GM23248 (cell line): ENCODE measurements around the gene DPY30. TPM values are rescaled to one million over a fixed set of nuclear protein-coding genes. Genes with fewer than 3 reads are reported as not detected.

Source experiments
- DNase-seq: peaks from one replicate; pipeline ENCODE4 v3.0.0-alpha.2; 2015
- H2AFZ ChIP-seq: fragments of 200-600 bp; sonication (generic); 2 replicates; pipeline ENCODE4 v1.6.1; 2016; ENCODE audit warnings: antibody characterized with exemption
- H3F3A ChIP-seq: fragments of 200-600 bp; sonication (generic); 2 replicates; pipeline ENCODE4 v1.6.1; 2016; ENCODE audit warnings: mild to moderate bottlenecking, antibody characterized with exemption, mixed run types; ENCODE audit not compliant: insufficient read depth
- H3K27ac ChIP-seq: fragments of 200-600 bp; sonication (generic); 2 replicates; pipeline ENCODE4 v1.5.1; 2016; ENCODE audit warnings: mild to moderate bottlenecking
- H3K27me3 ChIP-seq: fragments of 200-600 bp; sonication (generic); replicated peaks from 2 replicates; pipeline ENCODE4 v1.6.1; 2016; ENCODE audit warnings: mild to moderate bottlenecking; ENCODE audit not compliant: insufficient read depth
- H3K36me3 ChIP-seq: fragments of 200-600 bp; sonication (generic); 2 replicates; pipeline ENCODE4 v1.6.1; 2016; ENCODE audit warnings: low read depth, mild to moderate bottlenecking
- H3K4me1 ChIP-seq: fragments of 200-600 bp; sonication (generic); 2 replicates; pipeline ENCODE4 v1.6.1; 2016; ENCODE audit warnings: mild to moderate bottlenecking; ENCODE audit not compliant: insufficient read depth
- H3K4me2 ChIP-seq: fragments of 200-600 bp; sonication (generic); one replicate; pipeline ENCODE4 v1.6.1; 2016; ENCODE audit warnings: mild to moderate bottlenecking; ENCODE audit not compliant: unreplicated experiment
- H3K4me3 ChIP-seq: fragments of 200-600 bp; sonication (generic); 2 replicates; pipeline ENCODE4 v1.5.1; 2016; ENCODE audit warnings: mild to moderate bottlenecking
- H3K79me2 ChIP-seq: fragments of 200-600 bp; sonication (generic); 2 replicates; pipeline ENCODE4 v1.6.1; 2016; ENCODE audit warnings: mild to moderate bottlenecking; ENCODE audit not compliant: insufficient read depth
- H3K9ac ChIP-seq: fragments of 200-600 bp; sonication (generic); 2 replicates; pipeline ENCODE4 v1.6.1; 2016; ENCODE audit warnings: mild to moderate bottlenecking
- H3K9me2 ChIP-seq: fragments of 200-600 bp; sonication (generic); 2 replicates; pipeline ENCODE4 v1.6.1; 2016; ENCODE audit warnings: mixed run types, mild to moderate bottlenecking, moderate library complexity; ENCODE audit not compliant: insufficient read depth
- H3K9me3 ChIP-seq: fragments of 200-600 bp; sonication (generic); one replicate; pipeline ENCODE4 v1.6.1; 2017; ENCODE audit warnings: low read depth
- H4K20me1 ChIP-seq: fragments of 200-600 bp; sonication (generic); 2 replicates; pipeline ENCODE4 v1.6.0; 2016; ENCODE audit not compliant: insufficient read depth
- EZH2 ChIP-seq: fragments of 200-600 bp; sonication (generic); IDR thresholded peaks from 2 replicates; pipeline ENCODE4 v1.6.1; 2018; ENCODE audit warnings: antibody characterized with exemption, mild to moderate bottlenecking; ENCODE audit not compliant: insufficient read depth, poor library complexity, severe bottlenecking
- EZH2phosphoT487 ChIP-seq: fragments of 200-600 bp; sonication (generic); IDR thresholded peaks from 2 replicates; pipeline ENCODE4 v1.6.1; 2018; ENCODE audit warnings: antibody characterized with exemption, moderate library complexity, mild to moderate bottlenecking, low read depth; ENCODE audit not compliant: insufficient read depth
- WGBS, 2 experiments: methylation state at CpG; one replicate each; pipeline ENCODE4 v1.1.6; 2015 to 2017; ENCODE audit warnings: low lambda C conversion rate in 2 of 2, low coverage in 1 of 2; ENCODE audit errors: missing lambda C conversion rate in 2 of 2; 5-methylcytosine and 5-hydroxymethylcytosine counted together
- in situ Hi-C: fragments of 300-500 bp; cut with MboI; formaldehyde crosslinking; loops from 2 replicates; pipeline ENCODE4 v1.15.0; 2020
- polyA plus RNA-seq: library from polyadenylated mRNA; unstranded; fragments of >200 nt; fragmentation: Nextera tagmentation; extraction: Ambion mirVana; gene quantifications from 2 replicates; pipeline ENCODE4 v1.2.1, GENCODE V29; 2016
- total RNA-seq: library from RNA; depleted of rRNA; stranded (reverse); fragments of >200 nt; shearing (Covaris generic); gene quantifications from 2 replicates; pipeline ENCODE4 v1.2.3, GENCODE V29; 2014

The DPY30 gene
- total and polyA plus RNA-seq, 2 experiments from 2014 or later = 65.6 to 159 TPM

GRCh38 chr2:32064021-32064601 is 24.5 kb upstream of the DPY30 start:
- Histone ChIP-seq H3K27me3 (no peaks in the 10 kb centered on the region), H3K9me2 (no peaks in the 10 kb centered on the region), H3K4me1 (peaks cover 9% of the 10 kb centered on the region; the same call in 1 of the 2 replicates), H3K36me3 (no peaks in the 10 kb centered on the region), H3K4me2 (peak overlapping the region; percentile 100), H4K20me1 (no peaks in the 10 kb centered on the region), H3F3A (0 out of 2 replicates have a peak, but pooled peaks cover 12% of the 10 kb centered on the region), H3K9ac (peak overlapping the region; percentile 76), H3K27ac (0 out of 2 replicates have a peak overlapping the region, but pooled peaks have one; percentile 18), H2AFZ (peak overlapping the region; percentile 97), H3K9me3 (no peaks in the 10 kb centered on the region), H3K4me3 (peak overlapping the region; percentile 88), H3K79me2 (peaks cover 31% of the 10 kb centered on the region)
- WGBS, 2 experiments = 0 to 2% methylated on average over 26 to 39 of the region's 40 CpGs
- in situ Hi-C loops = no loop called here
- TF ChIP-seq EZH2 = no peak
- no peak for DNase-seq

GRCh38 chr2:32063310-32064020 is 23.9 kb upstream of the DPY30 start, which contains the start of gene SPAST:
Gene SPAST (plus strand): TSS chr2:32063556. CDS start chr2:32063832, 276 bp downstream.
- no peaks in the 10 kb centered on the region for H4K20me1 ChIP-seq
- no peaks in the 10 kb centered on the region for H3K36me3 ChIP-seq
- WGBS, 2 experiments = 1 to 2% methylated on average over 26 to 77 of the region's 79 CpGs
- in situ Hi-C loops = no loop called here
- TF ChIP-seq EZH2 = no peak
- no peak for TF ChIP-seq EZH2phosphoT487
- peak within 1 kb of the TSS; percentile 76 for H3K9ac ChIP-seq
- peak; percentile 99 for DNase-seq
- H2AFZ ChIP-seq = peak within 1 kb of the TSS; percentile 97
- no peaks in the 10 kb centered on the region for H3K9me2 ChIP-seq
- H3K4me1 ChIP-seq = peaks cover 9% of the 10 kb centered on the region; the same call in 1 of the 2 replicates
- peaks cover 30% of the 10 kb centered on the region for H3K79me2 ChIP-seq
- H3F3A ChIP-seq = 0 out of 2 replicates have a peak, but pooled peaks cover 12% of the 10 kb centered on the region
- no peaks in the 10 kb centered on the region for H3K27me3 ChIP-seq
- H3K27ac ChIP-seq = peak within 1 kb of the TSS; percentile 63
- H3K4me2 ChIP-seq = peak within 1 kb of the TSS; percentile 100
- H3K4me3 ChIP-seq = peak within 1 kb of the TSS; percentile 88
- no peaks in the 10 kb centered on the region for H3K9me3 ChIP-seq

GRCh38 chr2:32061973-32062861 is 22.6 kb upstream of the DPY30 start:
- H2AFZ ChIP-seq = peak overlapping the region; percentile 97
- peaks cover 9% of the 10 kb centered on the region; the same call in 1 of the 2 replicates for H3K4me1 ChIP-seq
- WGBS, 2 experiments = 49 to 52% methylated on average over 13 of the region's 13 CpGs
- in situ Hi-C loops = no loop called here
- H3K36me3 ChIP-seq = no peaks in the 10 kb centered on the region
- no peak for TF ChIP-seq EZH2phosphoT487
- no peak for TF ChIP-seq EZH2
- H3K9me2 ChIP-seq = no peaks in the 10 kb centered on the region
- H3K9me3 ChIP-seq = no peaks in the 10 kb centered on the region
- DNase-seq = peak; percentile 58
- H3K9ac ChIP-seq = peak overlapping the region; percentile 76
- H3K27me3 ChIP-seq = no peaks in the 10 kb centered on the region
- 0 out of 2 replicates have a peak, but pooled peaks cover 12% of the 10 kb centered on the region for H3F3A ChIP-seq
- H3K79me2 ChIP-seq = peaks cover 30% of the 10 kb centered on the region
- peak overlapping the region; percentile 63 for H3K27ac ChIP-seq
- H3K4me2 ChIP-seq = peak overlapping the region; percentile 86
- H3K4me3 ChIP-seq = peak overlapping the region; percentile 88
- H4K20me1 ChIP-seq = no peaks in the 10 kb centered on the region

- Histone ChIP-seq H3K27me3 (no peaks in the 10 kb centered on the region), H3K4me2 (no peak overlapping the region), H3K36me3 (no peaks in the 10 kb centered on the region), H3K9me2 (no peaks in the 10 kb centered on the region), H3F3A (0 out of 2 replicates have a peak, but pooled peaks cover 12% of the 10 kb centered on the region), H3K9ac (no peak overlapping the region), H3K4me3 (no peak overlapping the region), H4K20me1 (no peaks in the 10 kb centered on the region), H2AFZ (no peak overlapping the region), H3K4me1 (peaks cover 9% of the 10 kb centered on the region; the same call in 1 of the 2 replicates), H3K9me3 (no peaks in the 10 kb centered on the region), H3K79me2 (peaks cover 22% of the 10 kb centered on the region), H3K27ac (no peak overlapping the region)
- WGBS, 2 experiments = 86 to 94% methylated on average over 8 of the region's 8 CpGs
- in situ Hi-C loops = no loop called here
- no peak for DNase-seq
- no peak for TF ChIP-seq EZH2
- TF ChIP-seq EZH2phosphoT487 = no peak
Measured at GRCh38 chr2:32061430-32061829, 21.8 kb upstream of the DPY30 start.
